HepG2 (cell line): ENCODE measurements around the gene PRR15L. TPM values are rescaled to one million over a fixed set of nuclear protein-coding genes. Genes with fewer than 3 reads are reported as not detected.

ENCODE experiments used
- EED ChIP-seq: sonication (generic); formaldehyde crosslinking; IDR thresholded peaks from 2 replicates; pipeline ENCODE4 v1.5.0; 2020; ENCODE audit warnings: mild to moderate bottlenecking, missing genetic modification reagents
- EP300 ChIP-seq, 3 experiments: sonication (generic) in 1 of 3; formaldehyde crosslinking in 1 of 3; IDR thresholded peaks; 2 replicates each; pipeline versions ENCODE4 v1.5.1 to v1.6.1; 2011 to 2020; ENCODE audit warnings: low read depth in 2 of 3, low read length in 2 of 3, borderline replicate concordance in 1 of 3, improper control_type of control experiment in 1 of 3, mild to moderate bottlenecking in 1 of 3, missing genetic modification reagents in 1 of 3, moderate library complexity in 1 of 3
- GRHL1 ChIP-seq: sonication (generic); formaldehyde crosslinking; conservative IDR thresholded peaks from 2 replicates; pipeline ENCODE4 v1.8.0; 2022; ENCODE audit warnings: missing genetic modification reagents
- HDAC2 ChIP-seq: sonication (generic); formaldehyde crosslinking; IDR thresholded peaks from 2 replicates; pipeline ENCODE4 v1.4.0; 2020; ENCODE audit warnings: missing genetic modification reagents
- HOXA3 ChIP-seq: sonication (generic); formaldehyde crosslinking; IDR thresholded peaks from 2 replicates; pipeline ENCODE4 v1.5.0; 2020; ENCODE audit warnings: missing genetic modification reagents
- KLF11 ChIP-seq: IDR thresholded peaks from 2 replicates; pipeline ENCODE4 v1.6.1; 2016; ENCODE audit warnings: missing compliant biosample characterization
- KMT2B ChIP-seq: IDR thresholded peaks from 2 replicates; pipeline ENCODE4 v1.6.1; 2016; ENCODE audit warnings: missing genetic modification reagents, missing compliant biosample characterization
- PITX1 ChIP-seq: sonication (generic); formaldehyde crosslinking; IDR thresholded peaks from 2 replicates; pipeline ENCODE4 v1.5.1; 2020; ENCODE audit warnings: mild to moderate bottlenecking, missing genetic modification reagents
- POGZ ChIP-seq: sonication (generic); formaldehyde crosslinking; IDR thresholded peaks from 2 replicates; pipeline ENCODE4 v1.4.0; 2020; ENCODE audit warnings: mild to moderate bottlenecking, missing genetic modification reagents
- RFXANK ChIP-seq: IDR thresholded peaks from 2 replicates; pipeline ENCODE4 v1.6.1; 2016
- SNAPC5 ChIP-seq: sonication (generic); formaldehyde crosslinking; IDR thresholded peaks from 2 replicates; pipeline ENCODE4 v1.8.1; 2023; ENCODE audit warnings: mild to moderate bottlenecking, missing genetic modification reagents, borderline replicate concordance
- SRY ChIP-seq: sonication (generic); formaldehyde crosslinking; IDR thresholded peaks from 2 replicates; pipeline ENCODE4 v1.8.0; 2022; ENCODE audit warnings: mild to moderate bottlenecking, missing genetic modification reagents
- TMF1 ChIP-seq: sonication (generic); formaldehyde crosslinking; IDR thresholded peaks from 2 replicates; pipeline ENCODE4 v1.8.1; 2022; ENCODE audit warnings: low read depth, missing genetic modification reagents
- ZFP37 ChIP-seq: sonication (generic); formaldehyde crosslinking; IDR thresholded peaks from 2 replicates; pipeline ENCODE4 v1.4.0; 2020; ENCODE audit warnings: missing genetic modification reagents, borderline replicate concordance
- ZMAT3 ChIP-seq: sonication (generic); formaldehyde crosslinking; conservative IDR thresholded peaks from 2 replicates; pipeline ENCODE4 v1.7.0; 2021; ENCODE audit warnings: missing genetic modification reagents
- ZNF253 ChIP-seq: sonication (generic); formaldehyde crosslinking; IDR thresholded peaks from 2 replicates; pipeline ENCODE4 v1.8.0; 2022; ENCODE audit warnings: mild to moderate bottlenecking, missing genetic modification reagents, borderline replicate concordance
- ZNF275 ChIP-seq: sonication (generic); formaldehyde crosslinking; IDR thresholded peaks from 2 replicates; pipeline ENCODE4 v1.8.0; 2022; ENCODE audit warnings: missing genetic modification reagents, mild to moderate bottlenecking, inconsistent platforms, borderline replicate concordance
- ZNF382 ChIP-seq: sonication (generic); formaldehyde crosslinking; IDR thresholded peaks from 2 replicates; pipeline ENCODE4 v1.5.0; 2020; ENCODE audit warnings: missing genetic modification reagents, mild to moderate bottlenecking, borderline replicate concordance
- ZNF563 ChIP-seq: sonication (generic); formaldehyde crosslinking; IDR thresholded peaks from 2 replicates; pipeline ENCODE4 v1.8.0; 2022; ENCODE audit warnings: mild to moderate bottlenecking, moderate library complexity, missing genetic modification reagents
- ZNF75D ChIP-seq: sonication (generic); formaldehyde crosslinking; IDR thresholded peaks from 2 replicates; pipeline ENCODE4 v1.8.1; 2023; ENCODE audit warnings: missing genetic modification reagents, mild to moderate bottlenecking, borderline replicate concordance
- ZNF780A ChIP-seq: sonication (generic); formaldehyde crosslinking; IDR thresholded peaks from 2 replicates; pipeline ENCODE4 v1.8.0; 2022; ENCODE audit warnings: mild to moderate bottlenecking, missing genetic modification reagents, moderate library complexity
- polyA plus RNA-seq, 8 experiments: library from polyadenylated mRNA; depleted of rRNA in 3 of 8; stranded (reverse) in 7 of 8; unstranded in 1 of 8; fragments of >200 nt; fragmentation: Illumina TruSeq in 4 of 8; extraction: Trizol in 4 of 8; gene quantifications; 2 replicates each; pipeline versions ENCODE4 v1.2.1 to v1.2.3, GENCODE V29; 2011 to 2016; ENCODE audit warnings: low read depth in 4 of 8, missing spikeins in 1 of 8, mixed read lengths in 1 of 8; ENCODE audit not compliant: insufficient read depth in 1 of 8
- total RNA-seq, 5 experiments: library from RNA; depleted of rRNA; stranded (reverse); fragments of >200 nt; fragmentation: Illumina TruSeq; extraction: Trizol; gene quantifications; 2 replicates each; pipeline ENCODE4 v1.2.3, GENCODE V29; 2016; ENCODE audit warnings: low read depth in 1 of 5
- TF ChIP-seq, protein P1 (sequence below): sonication (generic); formaldehyde crosslinking; IDR thresholded peaks from 2 replicates; pipeline ENCODE4 v1.4.0; 2020; ENCODE audit warnings: mild to moderate bottlenecking, missing genetic modification reagents
- TF ChIP-seq, protein P2 (sequence below): sonication (generic); formaldehyde crosslinking; IDR thresholded peaks from 2 replicates; pipeline ENCODE4 v1.4.0; 2020; ENCODE audit warnings: missing genetic modification reagents, mild to moderate bottlenecking, borderline replicate concordance

The PRR15L gene
- total and polyA plus RNA-seq, 2 of the 13 experiments (the other 11 are each of a cell fraction or from before 2014, with no cell fraction given), result 0.44 to 2.0 TPM

DNA sequence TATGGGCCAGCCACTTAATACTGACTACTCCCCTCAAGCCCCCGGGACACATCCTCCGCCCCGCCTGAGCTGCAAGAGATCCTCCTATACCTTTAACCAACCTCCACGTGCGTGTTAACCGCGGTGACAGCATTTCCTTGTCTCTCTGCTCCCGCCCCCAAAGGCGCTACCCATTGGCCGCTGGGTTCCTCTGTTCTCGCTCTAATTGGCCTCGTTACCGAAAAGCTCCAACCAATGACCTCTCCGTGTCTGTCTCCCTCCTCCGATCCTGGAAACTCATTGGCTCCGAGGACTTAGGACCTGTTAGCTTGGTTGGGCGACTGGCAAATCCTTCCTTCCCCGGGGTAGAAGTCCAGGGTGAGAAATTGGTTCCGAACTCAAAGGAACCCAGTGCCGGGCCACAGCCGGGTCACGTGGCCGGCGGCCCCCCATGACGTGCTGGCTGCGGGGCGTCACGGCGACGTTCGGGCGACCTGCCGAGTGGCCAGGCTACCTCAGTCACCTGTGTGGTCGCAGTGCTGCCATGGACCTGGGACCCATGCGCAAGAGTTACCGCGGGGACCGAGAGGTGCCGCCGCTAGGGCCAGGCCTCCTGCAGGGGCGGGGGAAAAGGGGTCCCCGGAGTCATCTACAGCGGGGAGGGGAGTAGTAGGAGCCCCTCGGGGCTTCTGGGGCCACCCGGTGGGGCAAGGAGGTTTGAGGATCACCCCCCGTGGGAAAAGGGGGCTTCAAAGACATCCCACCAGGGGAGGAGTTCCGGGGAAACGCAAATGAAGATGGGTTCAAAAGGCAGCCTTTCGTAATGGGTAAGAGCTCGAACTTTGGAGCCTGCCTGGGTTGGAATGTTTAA lies 16.2 kb downstream of the PRR15L start, which contains the start of gene PNPO (continued):
- TF ChIP-seq, protein P1, sequence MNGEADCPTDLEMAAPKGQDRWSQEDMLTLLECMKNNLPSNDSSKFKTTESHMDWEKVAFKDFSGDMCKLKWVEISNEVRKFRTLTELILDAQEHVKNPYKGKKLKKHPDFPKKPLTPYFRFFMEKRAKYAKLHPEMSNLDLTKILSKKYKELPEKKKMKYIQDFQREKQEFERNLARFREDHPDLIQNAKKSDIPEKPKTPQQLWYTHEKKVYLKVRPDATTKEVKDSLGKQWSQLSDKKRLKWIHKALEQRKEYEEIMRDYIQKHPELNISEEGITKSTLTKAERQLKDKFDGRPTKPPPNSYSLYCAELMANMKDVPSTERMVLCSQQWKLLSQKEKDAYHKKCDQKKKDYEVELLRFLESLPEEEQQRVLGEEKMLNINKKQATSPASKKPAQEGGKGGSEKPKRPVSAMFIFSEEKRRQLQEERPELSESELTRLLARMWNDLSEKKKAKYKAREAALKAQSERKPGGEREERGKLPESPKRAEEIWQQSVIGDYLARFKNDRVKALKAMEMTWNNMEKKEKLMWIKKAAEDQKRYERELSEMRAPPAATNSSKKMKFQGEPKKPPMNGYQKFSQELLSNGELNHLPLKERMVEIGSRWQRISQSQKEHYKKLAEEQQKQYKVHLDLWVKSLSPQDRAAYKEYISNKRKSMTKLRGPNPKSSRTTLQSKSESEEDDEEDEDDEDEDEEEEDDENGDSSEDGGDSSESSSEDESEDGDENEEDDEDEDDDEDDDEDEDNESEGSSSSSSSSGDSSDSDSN, result peak; percentile 90
- TF ChIP-seq HOXA3 (CRISPR knock-in tag) (peak; percentile 95), ZFP37 (CRISPR knock-in tag) (peak; percentile 53; the same call in 1 of the 2 replicates), ZNF780A (CRISPR knock-in tag) (peak; percentile 80), EP300 (IDR thresholded peaks at IDR 0.05; ENCODE audit: low read depth in 2 of 2, low read length in 2 of 2) (peak in 1 of 2 experiments; percentile 36; a peak in 1 of 4 replicates), EP300 (CRISPR knock-in tag; IDR thresholded peaks at IDR 0.05; ENCODE audit: borderline replicate concordance) (no peak), SRY (CRISPR knock-in tag) (peak; percentile 90), EED (CRISPR knock-in tag) (peak; percentile 19; the same call in 1 of the 2 replicates), TMF1 (CRISPR knock-in tag) (peak; percentile 95), KLF11 (CRISPR knock-in tag) (no peak), HDAC2 (CRISPR knock-in tag) (peak; percentile 72; the same call in 1 of the 2 replicates), ZNF275 (CRISPR knock-in tag) (peak; percentile 88), ZNF75D (CRISPR knock-in tag) (no peak), ZNF253 (CRISPR knock-in tag) (peak; percentile 96), ZNF563 (CRISPR knock-in tag) (peak; percentile 97), SNAPC5 (peak; percentile 92; the same call in 1 of the 2 replicates), KMT2B (CRISPR knock-in tag) (peak; percentile 73), PITX1 (peak; percentile 67), ZMAT3 (CRISPR knock-in tag) (peak; percentile 62; the same call in 1 of the 2 replicates), GRHL1 (CRISPR knock-in tag) (no peak), ZNF382 (CRISPR knock-in tag) (no peak), RFXANK (CRISPR knock-in tag) (no peak; the same call in 1 of the 2 replicates), POGZ (peak; percentile 96)
- TF ChIP-seq, protein P2, sequence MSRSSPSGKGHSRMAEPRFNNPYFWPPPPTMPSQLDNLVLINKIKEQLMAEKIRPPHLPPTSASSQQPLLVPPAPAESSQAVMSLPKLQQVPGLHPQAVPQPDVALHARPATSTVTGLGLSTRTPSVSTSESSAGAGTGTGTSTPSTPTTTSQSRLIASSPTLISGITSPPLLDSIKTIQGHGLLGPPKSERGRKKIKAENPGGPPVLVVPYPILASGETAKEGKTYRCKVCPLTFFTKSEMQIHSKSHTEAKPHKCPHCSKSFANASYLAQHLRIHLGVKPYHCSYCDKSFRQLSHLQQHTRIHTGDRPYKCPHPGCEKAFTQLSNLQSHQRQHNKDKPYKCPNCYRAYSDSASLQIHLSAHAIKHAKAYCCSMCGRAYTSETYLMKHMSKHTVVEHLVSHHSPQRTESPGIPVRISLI, result no peak
